Ovary (tissue), 9 donors: ENCODE measurements around the gene ZSCAN9. TPM values are rescaled to one million over a fixed set of nuclear protein-coding genes. Genes with fewer than 3 reads are reported as not detected.

Experiments
- DNase-seq, 5 donors: peaks; one replicate each; pipeline ENCODE4 v3.0.0-alpha.2; 2019 to 2020
- H3K27ac ChIP-seq, 2 donors: fragments of 200-600 bp; one replicate each; pipeline versions ENCODE4 v1.5.1 to v1.8.0; 2019 to 2022
- H3K27me3 ChIP-seq: fragments of 200-600 bp; one replicate; pipeline ENCODE4 v1.8.0; 2022
- H3K36me3 ChIP-seq: fragments of 200-600 bp; sonication (generic); one replicate; pipeline ENCODE4 v1.5.1; 2019
- H3K4me1 ChIP-seq: one replicate; pipeline ENCODE4 v1.8.1; 2013; ENCODE audit warnings: mild to moderate bottlenecking, moderate library complexity; ENCODE audit not compliant: insufficient read depth
- H3K4me3 ChIP-seq: fragments of 200-600 bp; sonication (generic); one replicate; pipeline ENCODE4 v1.5.1; 2017
- H3K9me3 ChIP-seq, 2 donors: fragments of 200-600 bp in 1 of 2; sonication (generic) in 1 of 2; one replicate each; pipeline versions ENCODE4 v1.5.1 to v1.8.1; 2013 to 2019; ENCODE audit warnings: mild to moderate bottlenecking in 1 of 2, moderate library complexity in 1 of 2
- EP300 ChIP-seq: sonication (generic); formaldehyde crosslinking; IDR thresholded peaks from one replicate; pipeline ENCODE4 v1.6.1; 2017; ENCODE audit warnings: antibody characterized with exemption
- POLR2A ChIP-seq: fragments of 450-650 bp; IDR thresholded peaks from one replicate; pipeline ENCODE4 v1.6.1; 2017; ENCODE audit warnings: antibody characterized with exemption, mild to moderate bottlenecking, moderate library complexity
- WGBS, 3 donors: extraction: QIAGEN DNeasy Blood & Tissue Kit in 1 of 3; methylation state at CpG; one replicate each; pipeline versions ENCODE4 v1.1.5 to v1.1.7; 2013 to 2017; 5-methylcytosine and 5-hydroxymethylcytosine counted together
- intact Hi-C, 4 donors: fragments of 100-400 bp; cut with DNase I; formaldehyde crosslinking; loops; one replicate each; pipeline versions ENCODE4 v1.11.0 to v1.15.1; 2022 to 2023
- polyA plus RNA-seq, 2 donors: library from polyadenylated mRNA; stranded (reverse); fragments of 200-250 nt in 1 of 2; fragments of 350-450 nt in 1 of 2; fragmentation: Illumina TruSeq in 1 of 2; extraction: RNeasy Lipid Tissue Mini Kit (QIAGEN cat#74804) in 1 of 2; gene quantifications; one replicate each; pipeline ENCODE4 v1.2.3, GENCODE V29; 2013 to 2014
- total RNA-seq, 7 donors: library from RNA; depleted of rRNA in 2 of 7; stranded (reverse); fragments of >200 nt in 2 of 7; fragmentation: NEBNext Ultra II Directional in 3 of 7; extraction: Animal tissue kit (Norgen Biotek cat#: 25700) in 3 of 7; gene quantifications; one replicate each; pipeline versions ENCODE4 v1.1.0 to v1.2.4, GENCODE V29; 2016 to 2023
- TF ChIP-seq, protein P1 (sequence below), 3 donors: fragments of 450-650 bp in 2 of 3; fragments of 200-600 bp in 1 of 3; IDR thresholded peaks; one replicate each; pipeline versions ENCODE4 v1.5.1 to v1.8.0; 2016 to 2022; ENCODE audit warnings: antibody characterized with exemption in 3 of 3, mild to moderate bottlenecking in 1 of 3
- donor health status: DM: no; HTN: no; CAD: no; lungs with moderate emphysema.
- donor health status: DM: no; HTN: no; CAD: no.
- donor health status: Bipolar disorder and iron deficiency.
- donor health status: DM: yes; HTN: yes; CAD: no.
- donor health status: DM: no; HTN: no; CAD: no.
- donor health status: DM: yes; HTN: yes; CAD: no.

ZSCAN9 gene
- total and polyA plus RNA-seq, 9 donors = 10.0 to 17.5 (median 13.7) TPM

DNA sequence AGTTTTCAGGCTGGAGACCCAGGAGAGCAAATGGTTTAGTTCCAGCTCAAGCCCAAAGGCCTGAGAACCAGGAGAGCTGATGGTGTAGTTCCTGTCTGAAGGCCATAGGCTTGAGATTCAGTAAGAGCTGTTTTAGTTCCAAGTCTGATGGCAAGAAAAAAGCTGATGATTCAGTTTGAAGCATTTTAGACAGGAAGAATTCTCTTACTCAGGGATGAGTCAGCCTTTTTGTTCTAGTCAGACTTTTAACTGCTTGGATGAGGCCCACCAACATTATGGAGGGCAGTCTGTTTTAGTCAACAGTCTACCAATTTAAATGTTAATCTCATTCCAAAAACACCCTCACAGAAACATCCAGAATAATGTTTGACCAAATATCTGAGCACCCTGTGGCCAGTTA is 44.4 kb downstream of the ZSCAN9 start:
- Histone ChIP-seq H3K9me3 (no peaks in the 10 kb centered on the region), H3K36me3 (peaks cover 5% of the 10 kb centered on the region), H3K4me3 (no peak overlapping the region), H3K4me1 (peaks cover 1% of the 10 kb centered on the region), H3K27ac (no peak overlapping the region), H3K27me3 (no peaks in the 10 kb centered on the region)
- intact Hi-C loops = loop anchor here in 1 of 4 donors (10.0 kb wide), 1 partner anchor 85 kb away; no protein-coding TSS in a partner anchor
- TF ChIP-seq EP300 = no peak
- TF ChIP-seq, protein P1, sequence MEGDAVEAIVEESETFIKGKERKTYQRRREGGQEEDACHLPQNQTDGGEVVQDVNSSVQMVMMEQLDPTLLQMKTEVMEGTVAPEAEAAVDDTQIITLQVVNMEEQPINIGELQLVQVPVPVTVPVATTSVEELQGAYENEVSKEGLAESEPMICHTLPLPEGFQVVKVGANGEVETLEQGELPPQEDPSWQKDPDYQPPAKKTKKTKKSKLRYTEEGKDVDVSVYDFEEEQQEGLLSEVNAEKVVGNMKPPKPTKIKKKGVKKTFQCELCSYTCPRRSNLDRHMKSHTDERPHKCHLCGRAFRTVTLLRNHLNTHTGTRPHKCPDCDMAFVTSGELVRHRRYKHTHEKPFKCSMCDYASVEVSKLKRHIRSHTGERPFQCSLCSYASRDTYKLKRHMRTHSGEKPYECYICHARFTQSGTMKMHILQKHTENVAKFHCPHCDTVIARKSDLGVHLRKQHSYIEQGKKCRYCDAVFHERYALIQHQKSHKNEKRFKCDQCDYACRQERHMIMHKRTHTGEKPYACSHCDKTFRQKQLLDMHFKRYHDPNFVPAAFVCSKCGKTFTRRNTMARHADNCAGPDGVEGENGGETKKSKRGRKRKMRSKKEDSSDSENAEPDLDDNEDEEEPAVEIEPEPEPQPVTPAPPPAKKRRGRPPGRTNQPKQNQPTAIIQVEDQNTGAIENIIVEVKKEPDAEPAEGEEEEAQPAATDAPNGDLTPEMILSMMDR (IDR thresholded peaks at IDR 0.05) = no peak
- no peak for TF ChIP-seq POLR2A
- DNase-seq = no peak

- peaks cover 0 to 9% of the 10 kb centered on the region in 2 donors for H3K9me3 ChIP-seq
- intact Hi-C loops = loop anchor here in 1 of 4 donors (10.0 kb wide), 1 partner anchor 50 kb away; no protein-coding TSS in a partner anchor
- no peak overlapping the region for H3K27ac ChIP-seq
- H3K4me3 ChIP-seq = no peak overlapping the region
- H3K4me1 ChIP-seq = no peaks in the 10 kb centered on the region
- no peaks in the 10 kb centered on the region for H3K27me3 ChIP-seq
- no peak for DNase-seq
- H3K36me3 ChIP-seq = peaks cover 5% of the 10 kb centered on the region
- TF ChIP-seq, protein P1 (IDR thresholded peaks at IDR 0.05) = no peak
- TF ChIP-seq EP300 (no peak), POLR2A (no peak)
Observed at GRCh38 chr6:28274888-28275287, 49.8 kb downstream of the ZSCAN9 start.

- Histone ChIP-seq H3K27ac (no peak overlapping the region), H3K9me3 (peaks cover 0 to 9% of the 10 kb centered on the region in 2 donors), H3K36me3 (peaks cover 5% of the 10 kb centered on the region), H3K4me3 (no peak overlapping the region), H3K4me1 (peaks cover 3% of the 10 kb centered on the region), H3K27me3 (no peaks in the 10 kb centered on the region)
- intact Hi-C loops = loop anchor here in 1 of 4 donors (10.0 kb wide), 1 partner anchor 47 kb away; no protein-coding TSS in a partner anchor
- DNase-seq = no peak
- WGBS, 3 donors = 59 to 71% (median 67%) methylated on average over 3 of the region's 3 CpGs
- no peak for TF ChIP-seq POLR2A
- TF ChIP-seq EP300 = no peak
- TF ChIP-seq, protein P1 (IDR thresholded peaks at IDR 0.05) = no peak
Observed at GRCh38 chr6:28277746-28278145, 52.7 kb downstream of the ZSCAN9 start.

DNA sequence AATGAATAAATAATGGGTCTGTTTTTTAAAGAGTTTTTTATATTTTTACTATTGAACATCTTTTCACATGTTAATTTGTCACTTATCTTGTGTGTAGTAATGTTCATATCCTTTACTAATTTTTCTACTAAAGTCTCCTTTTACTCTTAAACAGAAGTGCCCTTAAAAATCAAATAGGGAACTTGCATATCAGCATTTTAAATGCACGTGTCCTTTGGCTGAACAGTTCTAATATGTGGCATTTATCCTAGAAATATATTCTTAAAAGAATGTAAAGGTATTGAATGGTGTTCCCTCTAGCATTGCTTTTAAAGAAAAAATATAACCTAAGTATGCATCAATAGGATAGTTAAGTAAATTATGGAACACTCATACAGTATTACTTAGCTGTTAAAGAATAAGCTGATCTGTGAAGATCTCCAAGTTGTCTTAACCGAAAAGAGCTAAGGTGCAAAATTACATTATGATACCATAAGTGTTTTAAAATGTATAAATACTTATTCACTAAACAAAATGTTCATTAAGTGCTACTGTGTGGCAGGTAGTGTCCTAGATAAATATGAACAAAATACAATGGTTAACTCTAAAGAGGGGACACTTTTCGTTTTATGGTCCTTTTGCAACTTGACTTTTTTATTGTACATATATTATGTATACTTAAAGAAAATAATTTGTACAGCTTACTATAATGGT is 55.7 kb downstream of the ZSCAN9 start:
- H3K27ac ChIP-seq = no peak overlapping the region
- intact Hi-C loops = loop anchor here in 1 of 4 donors (5.0 kb wide), 1 partner anchor 42 kb away; no protein-coding TSS in a partner anchor
- no peaks in the 10 kb centered on the region for H3K36me3 ChIP-seq

More for the DNA sequence above, 55.7 kb downstream of the ZSCAN9 start:
- Histone ChIP-seq H3K4me1 (peaks cover 3% of the 10 kb centered on the region), H3K9me3 (peaks cover 0 to 12% of the 10 kb centered on the region in 2 donors), H3K4me3 (peak overlapping the region; percentile 44), H3K27me3 (no peaks in the 10 kb centered on the region)
- WGBS, 3 donors = 28 to 36% (median 34%) methylated on average over 3 of the region's 3 CpGs
- no peak for TF ChIP-seq EP300
- TF ChIP-seq, protein P1 (IDR thresholded peaks at IDR 0.05) = no peak
- TF ChIP-seq POLR2A = no peak
- DNase-seq = no peak
